Melanocyte of skin (primary cell): ENCODE measurements around the gene CCDC186. TPM values are rescaled to one million over a fixed set of nuclear protein-coding genes. Genes with fewer than 3 reads are reported as not detected.

Source experiments
- small RNA-seq, 2 donors: library from RNA; depleted of rRNA; stranded (forward); fragments of <200 nt; gene quantifications; one replicate each; pipeline ENCODE3, GENCODE V24; 2012
- total RNA-seq, 2 donors: library from RNA; depleted of rRNA; stranded (reverse); fragments of >200 nt; gene quantifications; 2 replicates each; pipeline ENCODE4 v1.2.3, GENCODE V29; 2012

Gene CCDC186
- 1 to 10 TPM; 4.7 to 9.6 TPM for total RNA-seq

DNA sequence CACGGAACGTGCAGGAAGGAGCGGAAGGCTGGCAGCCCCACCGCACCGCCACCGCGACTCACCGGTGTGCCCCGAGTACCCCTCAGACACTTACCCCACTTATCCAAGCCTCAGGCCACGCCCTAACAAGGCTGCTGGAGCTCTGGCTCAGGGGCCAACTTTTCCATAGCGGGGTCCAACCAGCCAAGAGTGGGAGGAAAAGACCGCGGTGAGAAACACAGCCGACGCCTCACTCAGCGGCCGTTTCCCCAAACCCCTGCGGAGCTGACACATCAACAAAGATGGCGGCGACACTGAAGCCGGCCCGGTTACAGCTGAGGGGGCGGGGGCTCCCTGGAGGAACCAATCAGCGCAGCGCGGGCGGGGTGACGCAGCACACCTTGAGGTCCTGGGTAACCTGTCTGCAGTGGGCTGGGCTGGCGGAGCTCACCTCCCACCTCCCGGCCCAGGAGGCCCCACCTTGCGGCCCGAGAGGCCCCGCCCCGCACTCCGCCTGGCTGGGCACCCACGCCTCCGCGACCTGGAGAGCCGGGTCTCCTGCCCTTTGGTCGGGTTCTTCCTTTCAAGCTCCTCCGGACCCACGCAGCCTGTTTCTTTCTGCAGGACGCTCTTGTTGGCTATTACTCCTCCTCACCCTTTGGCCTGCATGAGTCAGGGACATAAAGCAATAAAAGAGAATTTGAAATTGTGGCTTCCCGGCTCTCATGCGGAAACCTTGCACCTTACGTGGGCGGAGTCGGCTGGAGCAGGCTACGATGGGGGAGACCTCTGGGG lies at the start of gene CCDC186:
Gene CCDC186, minus strand, starts transcription at position 283 of the 774 bp plus-strand sequence. CDS start 10,935 bp downstream, outside the sequence.

GRCh38 chr10:114179148-114179547 lies 5.1 kb upstream of the CCDC186 start, which contains the start of gene TDRD1:
TDRD1 (plus strand) TSS chr10:114179353; CDS start chr10:114187832, 8,479 bp downstream.

Small RNA genes lying within 50 kb of the gene (small RNA-seq; reads per million reads assigned to genes)
- 0 reads per million in 2 donors for gene RF02277
- gene RNU6-709P: 0 reads per million in 2 donors

Other genes starting within 250 kb of the CCDC186 start
- not detected for gene ADRB1, start 130.3 kb downstream of the CCDC186 start, total RNA-seq
- 1 to 10 TPM in 1 of 2 donors, not detected in 1; 1.0 TPM for gene TDRD1, start 5.2 kb upstream of the CCDC186 start, total RNA-seq
- gene VWA2, start 65.1 kb upstream of the CCDC186 start, total RNA-seq: not detected
- 1 to 10 TPM in 1 of 2 donors, under 1 TPM in 1; 0.69 to 1.3 TPM for gene AFAP1L2, start 230.3 kb upstream of the CCDC186 start, total RNA-seq